ENCODE results near the gene MYRIP. TPM values are rescaled to one million over a fixed set of nuclear protein-coding genes. Genes with fewer than 3 reads are reported as not detected.

Gene MYRIP
- total RNA-seq, 2 experiments from 2014 or later = not detected

- Mint-ChIP-seq H3K4me1 (ENCODE audit: low read depth) (no peaks in the 10 kb centered on the region), H3K9me3 (no peaks in the 10 kb centered on the region), H3K36me3 (ENCODE audit: low read depth) (no peaks in the 10 kb centered on the region), H3K27me3 (peaks cover 2% of the 10 kb centered on the region), H3K4me3 (no peak overlapping the region), H3K27ac (no peak overlapping the region)
- no peak for ATAC-seq
- DNase-seq = no peak
- ChIA-PET POLR2A (interaction anchor here (0.6 kb wide), 1 partner anchor 1667 kb away, joined by 3 read pairs; no protein-coding TSS in a partner anchor), CTCF (no interaction called here)
- no peak for TF ChIP-seq CTCF (IDR thresholded peaks at IDR 0.05)
- intact Hi-C loops (cut with micrococcal nuclease) = no loop called here
These were observed 91.1 kb downstream of the MYRIP start for GRCh38 chr3:39900462-39901002.

GRCh38 chr3:39903253-39903652 lies 93.8 kb downstream of the MYRIP start:
- Mint-ChIP-seq H3K27ac (no peak overlapping the region), H3K27me3 (peaks cover 3% of the 10 kb centered on the region), H3K4me3 (no peak overlapping the region), H3K4me1 (ENCODE audit: low read depth) (no peaks in the 10 kb centered on the region), H3K36me3 (ENCODE audit: low read depth) (no peaks in the 10 kb centered on the region), H3K9me3 (no peaks in the 10 kb centered on the region)
- ChIA-PET CTCF (no interaction called here), POLR2A (no interaction called here)
- intact Hi-C loops (cut with micrococcal nuclease) = no loop called here
- no peak for TF ChIP-seq CTCF (IDR thresholded peaks at IDR 0.05)
- DNase-seq (no peak), ATAC-seq (no peak)

GRCh38 chr3:39905788-39906187 lies 96.4 kb downstream of the MYRIP start:
- Mint-ChIP-seq H3K27me3 (peaks cover 3% of the 10 kb centered on the region), H3K9me3 (no peaks in the 10 kb centered on the region)
- POLR2A ChIA-PET = no interaction called here

GRCh38 chr3:39907981-39908380 lies 98.6 kb downstream of the MYRIP start:
- H3K36me3 Mint-ChIP-seq (ENCODE audit: low read depth) = no peaks in the 10 kb centered on the region
- peaks cover 3% of the 10 kb centered on the region for H3K27me3 Mint-ChIP-seq
- DNase-seq (no peak), ATAC-seq (no peak)
- no peaks in the 10 kb centered on the region for H3K4me1 Mint-ChIP-seq (ENCODE audit: low read depth)
- H3K4me3 Mint-ChIP-seq = no peak overlapping the region
- TF ChIP-seq CTCF (IDR thresholded peaks at IDR 0.05) = no peak
- POLR2A ChIA-PET = no interaction called here
- intact Hi-C loops (cut with micrococcal nuclease) = no loop called here
- H3K9me3 Mint-ChIP-seq = no peaks in the 10 kb centered on the region
- no peak overlapping the region for H3K27ac Mint-ChIP-seq
- CTCF ChIA-PET = no interaction called here

More at GRCh38 chr3:39905788-39906187, 96.4 kb downstream of the MYRIP start:
- Mint-ChIP-seq H3K36me3 (ENCODE audit: low read depth) (no peaks in the 10 kb centered on the region), H3K4me1 (ENCODE audit: low read depth) (no peaks in the 10 kb centered on the region), H3K27ac (no peak overlapping the region), H3K4me3 (no peak overlapping the region)
- intact Hi-C loops (cut with micrococcal nuclease) = no loop called here
- no peak for TF ChIP-seq CTCF (IDR thresholded peaks at IDR 0.05)
- CTCF ChIA-PET = no interaction called here
- ATAC-seq = no peak
- DNase-seq = no peak

GRCh38 chr3:39910135-39910534 lies 100.7 kb downstream of the MYRIP start:
- Mint-ChIP-seq H3K4me3 (no peak overlapping the region), H3K9me3 (no peaks in the 10 kb centered on the region), H3K36me3 (ENCODE audit: low read depth) (no peaks in the 10 kb centered on the region), H3K27me3 (peaks cover 1% of the 10 kb centered on the region), H3K27ac (no peak overlapping the region), H3K4me1 (ENCODE audit: low read depth) (no peaks in the 10 kb centered on the region)
- ChIA-PET POLR2A (no interaction called here), CTCF (interaction anchor here (0.7 kb wide), 1 partner anchor 16 kb away, joined by 3 read pairs; no protein-coding TSS in a partner anchor)
- TF ChIP-seq CTCF (IDR thresholded peaks at IDR 0.05) = no peak
- intact Hi-C loops (cut with micrococcal nuclease) = no loop called here
- DNase-seq = no peak
- no peak for ATAC-seq

All from activated CD8-positive, alpha-beta T cell treated with anti-CD3 and anti-CD28 coated beads for 36 hours (primary cell).